Activated CD8-positive, alpha-beta T cell treated with anti-CD3 and anti-CD28 coated beads for 36 hours (primary cell): ENCODE measurements around the gene FAM110D. TPM values are rescaled to one million over a fixed set of nuclear protein-coding genes. Genes with fewer than 3 reads are reported as not detected.
A peak's percentile ranks its signal among the peaks of the same experiment; 100 is the strongest.

ENCODE experiments used
- ATAC-seq: fragments of 200-7000 bp; cut with Tn5 transposase; one replicate; pipeline ENCODE4 v1.10.0; 2021; ENCODE audit warnings: mild to moderate bottlenecking, moderate library complexity
- CTCF ChIA-PET: fragments of 350-600 bp; sonication (Branson Sonifier 250); formaldehyde crosslinking; loops from one replicate; lab custom pipeline; 2021; ENCODE audit warnings: antibody characterized with exemption; lab: Charles Lee
- POLR2A ChIA-PET: fragments of 350-600 bp; sonication (Branson Sonifier 250); formaldehyde crosslinking; loops from one replicate; lab custom pipeline; 2021; ENCODE audit warnings: antibody characterized with exemption; lab: Charles Lee
- DNase-seq: peaks from one replicate; pipeline ENCODE4 v3.0.0-alpha.2; 2020
- H3K27ac Mint-ChIP-seq: one replicate; pipeline ENCODE4 v1.8.0; 2021; ENCODE audit warnings: mild to moderate bottlenecking, mixed read lengths
- H3K27me3 Mint-ChIP-seq: one replicate; pipeline ENCODE4 v1.8.0; 2021; ENCODE audit warnings: mixed read lengths
- H3K36me3 Mint-ChIP-seq: one replicate; pipeline ENCODE4 v1.8.0; 2021; ENCODE audit warnings: low read depth, mixed read lengths
- H3K4me1 Mint-ChIP-seq: one replicate; pipeline ENCODE4 v1.8.0; 2021; ENCODE audit warnings: low read depth, mixed read lengths
- H3K4me3 Mint-ChIP-seq: one replicate; pipeline ENCODE4 v1.8.0; 2021; ENCODE audit warnings: mild to moderate bottlenecking, moderate library complexity, mixed read lengths
- H3K9me3 Mint-ChIP-seq: one replicate; pipeline ENCODE4 v1.8.0; 2021; ENCODE audit warnings: mixed read lengths
- intact Hi-C: fragments of 100-400 bp; cut with micrococcal nuclease; formaldehyde crosslinking; loops from one replicate; pipeline ENCODE4 v1.10.0; 2022
- total RNA-seq, 2 experiments: library from RNA; stranded (reverse); gene quantifications; one replicate each; pipeline ENCODE4 v1.2.3, GENCODE V29; 2021
- TF ChIP-seq, protein P1 (sequence below): fragments of 200-600 bp; IDR thresholded peaks from one replicate; pipeline ENCODE4 v1.8.0; 2022; ENCODE audit warnings: antibody characterized with exemption, mild to moderate bottlenecking

The FAM110D gene
- not detected for total RNA-seq

DNA sequence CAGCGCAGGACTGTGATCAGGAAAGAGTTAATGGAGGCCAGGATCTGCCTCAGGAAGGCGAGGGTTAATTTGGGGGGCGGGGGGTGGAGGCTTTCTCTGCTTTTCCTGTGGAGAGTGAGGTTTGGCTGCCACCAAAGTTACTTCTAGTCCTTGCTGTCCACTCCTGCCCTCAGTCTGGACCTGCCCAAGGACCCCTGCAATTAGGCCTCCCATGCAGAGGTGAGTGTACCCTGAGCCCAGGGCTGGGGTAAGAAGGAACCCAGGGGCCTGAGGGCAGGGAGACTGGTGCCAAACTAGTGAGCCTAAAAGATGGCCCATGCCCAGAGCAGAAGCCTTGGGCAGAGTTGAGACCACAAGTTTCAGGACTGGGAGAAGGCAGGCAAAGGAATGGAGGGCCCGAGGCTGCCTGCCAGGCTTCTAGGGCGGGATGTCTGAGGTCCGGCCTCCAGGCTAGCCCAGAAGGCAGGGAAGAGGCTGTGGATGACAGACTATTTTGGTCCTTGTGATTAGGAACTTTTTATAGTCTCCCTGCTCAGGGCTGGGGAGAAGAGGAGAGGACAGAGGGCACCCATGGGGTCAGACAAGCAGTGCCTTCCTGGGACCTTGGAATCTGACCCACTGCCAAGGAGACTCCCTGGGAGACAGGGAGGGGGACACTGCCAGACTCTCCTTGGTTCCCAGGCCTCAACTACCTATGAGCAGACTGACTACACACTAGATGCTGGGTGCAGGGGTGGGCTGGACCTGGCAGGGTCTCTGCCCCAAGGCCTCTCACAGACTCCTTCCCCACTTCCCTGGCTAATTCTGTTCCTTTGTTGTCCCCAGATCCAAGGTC is at the start of gene FAM110D:
Gene FAM110D, plus strand, starts transcription at position 172 of the 835 bp plus-strand sequence. CDS start 2,213 bp downstream, outside the sequence.
- H3K27me3 Mint-ChIP-seq, result peaks cover 37% of the 10 kb centered on the region
- DNase-seq, result no peak
- TF ChIP-seq, protein P1, sequence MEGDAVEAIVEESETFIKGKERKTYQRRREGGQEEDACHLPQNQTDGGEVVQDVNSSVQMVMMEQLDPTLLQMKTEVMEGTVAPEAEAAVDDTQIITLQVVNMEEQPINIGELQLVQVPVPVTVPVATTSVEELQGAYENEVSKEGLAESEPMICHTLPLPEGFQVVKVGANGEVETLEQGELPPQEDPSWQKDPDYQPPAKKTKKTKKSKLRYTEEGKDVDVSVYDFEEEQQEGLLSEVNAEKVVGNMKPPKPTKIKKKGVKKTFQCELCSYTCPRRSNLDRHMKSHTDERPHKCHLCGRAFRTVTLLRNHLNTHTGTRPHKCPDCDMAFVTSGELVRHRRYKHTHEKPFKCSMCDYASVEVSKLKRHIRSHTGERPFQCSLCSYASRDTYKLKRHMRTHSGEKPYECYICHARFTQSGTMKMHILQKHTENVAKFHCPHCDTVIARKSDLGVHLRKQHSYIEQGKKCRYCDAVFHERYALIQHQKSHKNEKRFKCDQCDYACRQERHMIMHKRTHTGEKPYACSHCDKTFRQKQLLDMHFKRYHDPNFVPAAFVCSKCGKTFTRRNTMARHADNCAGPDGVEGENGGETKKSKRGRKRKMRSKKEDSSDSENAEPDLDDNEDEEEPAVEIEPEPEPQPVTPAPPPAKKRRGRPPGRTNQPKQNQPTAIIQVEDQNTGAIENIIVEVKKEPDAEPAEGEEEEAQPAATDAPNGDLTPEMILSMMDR, result no peak
- ATAC-seq, result no peak
- H3K27ac Mint-ChIP-seq, result no peak within 1 kb of the TSS
- no peaks in the 10 kb centered on the region for H3K9me3 Mint-ChIP-seq
- intact Hi-C loops, result no loop called here
- POLR2A ChIA-PET, result interaction anchor here (1.4 to 2.0 kb wide), 2 partner anchors 11 to 36 kb away, joined by 4 read pairs; partner anchors contain the start of gene ZNF593
- no peaks in the 10 kb centered on the region for H3K36me3 Mint-ChIP-seq
- peaks cover 7% of the 10 kb centered on the region for H3K4me1 Mint-ChIP-seq
- no peak within 1 kb of the TSS for H3K4me3 Mint-ChIP-seq
- CTCF ChIA-PET, result no interaction called here

DNA sequence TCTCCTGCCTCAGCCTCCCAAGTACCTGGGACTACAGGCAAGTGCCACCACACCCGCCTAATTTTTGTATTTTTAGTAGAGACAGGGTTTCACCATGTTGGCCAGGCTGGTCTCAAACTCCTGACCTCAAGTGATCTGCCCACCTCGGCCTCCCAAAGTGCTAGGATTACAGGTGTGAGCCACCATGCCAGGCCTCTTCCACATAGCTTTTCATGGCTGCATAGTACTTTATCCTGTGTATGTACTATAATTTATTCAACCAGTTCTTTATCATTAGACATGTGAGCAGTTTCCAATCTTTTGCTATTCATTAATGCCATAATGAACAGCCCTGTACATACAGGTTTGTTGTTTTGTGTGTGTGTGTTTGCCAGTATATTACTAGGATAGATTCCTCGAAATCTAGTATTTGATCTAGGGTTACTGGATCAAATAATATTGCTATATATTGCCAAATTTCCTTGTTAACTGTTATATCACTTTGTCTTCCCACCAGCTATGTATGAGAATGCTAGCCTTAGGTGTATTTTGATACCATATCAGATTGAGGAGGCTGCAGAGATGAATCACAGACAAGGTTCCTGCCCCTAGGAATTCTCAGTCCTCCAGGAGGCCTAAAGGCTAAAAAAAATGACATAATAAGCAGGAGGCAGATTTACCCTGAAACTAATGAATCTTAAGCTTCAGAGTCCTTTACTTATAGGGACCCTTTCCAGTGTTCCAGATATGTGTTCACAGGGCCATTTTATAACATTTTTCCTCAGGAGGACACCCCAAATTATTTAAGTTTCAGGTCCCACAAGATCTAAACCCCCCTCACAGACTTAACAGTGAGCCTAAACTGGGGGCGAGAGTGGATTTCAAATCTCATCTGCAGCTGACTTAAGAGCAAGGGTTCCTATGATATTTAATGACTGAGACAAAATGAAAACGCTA is 49.4 kb upstream of the FAM110D start:
- H3K36me3 Mint-ChIP-seq, result peaks cover 5% of the 10 kb centered on the region
- DNase-seq (no peak), ATAC-seq (no peak)
- no peak overlapping the region for H3K27ac Mint-ChIP-seq
- H3K4me3 Mint-ChIP-seq, result peak overlapping the region; percentile 95
- TF ChIP-seq, protein P1, result no peak
- H3K9me3 Mint-ChIP-seq, result no peaks in the 10 kb centered on the region
- intact Hi-C loops, result no loop called here
- POLR2A ChIA-PET, result interaction anchor here (0.7 to 1.7 kb wide), 3 partner anchors 17 to 57 kb away, joined by 3 to 6 read pairs (median 3); no protein-coding TSS in a partner anchor
- no peaks in the 10 kb centered on the region for H3K27me3 Mint-ChIP-seq
- peaks cover 24% of the 10 kb centered on the region for H3K4me1 Mint-ChIP-seq
- CTCF ChIA-PET, result interaction anchor here (1.0 to 1.8 kb wide), 5 partner anchors 11 to 307 kb away, joined by 4 to 19 read pairs (median 5); partner anchors contain the start of gene ZNF593

DNA sequence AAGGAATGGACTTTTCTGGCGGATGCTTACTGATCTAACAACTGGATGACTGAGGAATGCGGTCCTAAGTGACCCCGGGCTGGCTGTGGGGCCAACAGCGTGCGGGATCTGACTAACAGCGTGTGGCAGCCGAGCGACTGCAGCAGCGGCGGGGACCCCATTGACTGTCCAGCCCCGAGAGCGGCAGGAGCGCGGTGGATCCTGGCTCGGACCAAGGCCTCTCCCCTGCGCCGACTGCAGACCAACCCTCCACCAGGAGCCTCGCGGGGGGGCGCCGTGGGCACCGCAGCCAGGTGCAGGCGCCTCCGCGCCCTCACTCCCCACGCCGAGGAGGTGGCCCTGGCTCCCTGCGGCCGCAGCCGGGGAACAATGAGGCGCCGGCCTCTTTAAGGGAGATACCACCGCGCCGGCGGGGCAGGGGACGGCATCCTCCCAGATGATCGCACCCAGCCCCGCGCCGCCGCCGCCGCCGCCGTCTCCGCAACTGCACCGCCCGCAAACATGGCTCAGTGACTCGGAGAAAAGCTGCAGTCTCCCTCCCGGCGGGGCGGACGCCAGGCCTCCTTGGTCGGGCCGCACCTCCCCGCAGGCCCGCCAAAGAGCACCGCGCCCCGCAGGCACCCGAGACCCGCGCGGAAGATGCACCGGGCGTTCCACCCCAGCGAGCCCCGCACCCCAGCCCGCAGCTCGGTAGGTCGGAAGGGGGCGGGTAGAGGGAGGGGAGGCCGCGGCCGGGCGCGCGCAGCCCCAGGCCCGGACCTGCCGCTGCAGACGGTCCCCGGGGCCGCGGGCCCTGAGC is 47.9 kb upstream of the FAM110D start:
- CTCF ChIA-PET, result interaction anchor here (1.4 to 3.8 kb wide), 6 partner anchors 11 to 59 kb away, joined by 5 to 24 read pairs (median 14); partner anchors contain the start of gene ZNF593
- DNase-seq, result peak; percentile 80
- H3K27ac Mint-ChIP-seq, result peak overlapping the region; percentile 86
- intact Hi-C loops, result no loop called here
- TF ChIP-seq, protein P1, result no peak
- H3K9me3 Mint-ChIP-seq, result no peaks in the 10 kb centered on the region
- ATAC-seq, result peak; percentile 53
- peaks cover 12% of the 10 kb centered on the region for H3K36me3 Mint-ChIP-seq
- H3K27me3 Mint-ChIP-seq, result no peaks in the 10 kb centered on the region
- peak overlapping the region; percentile 95 for H3K4me3 Mint-ChIP-seq
- POLR2A ChIA-PET, result interaction anchor here (0.5 to 3.3 kb wide), 4 partner anchors 9 to 28 kb away, joined by 3 to 23 read pairs (median 8); no protein-coding TSS in a partner anchor
- peaks cover 22% of the 10 kb centered on the region for H3K4me1 Mint-ChIP-seq

DNA sequence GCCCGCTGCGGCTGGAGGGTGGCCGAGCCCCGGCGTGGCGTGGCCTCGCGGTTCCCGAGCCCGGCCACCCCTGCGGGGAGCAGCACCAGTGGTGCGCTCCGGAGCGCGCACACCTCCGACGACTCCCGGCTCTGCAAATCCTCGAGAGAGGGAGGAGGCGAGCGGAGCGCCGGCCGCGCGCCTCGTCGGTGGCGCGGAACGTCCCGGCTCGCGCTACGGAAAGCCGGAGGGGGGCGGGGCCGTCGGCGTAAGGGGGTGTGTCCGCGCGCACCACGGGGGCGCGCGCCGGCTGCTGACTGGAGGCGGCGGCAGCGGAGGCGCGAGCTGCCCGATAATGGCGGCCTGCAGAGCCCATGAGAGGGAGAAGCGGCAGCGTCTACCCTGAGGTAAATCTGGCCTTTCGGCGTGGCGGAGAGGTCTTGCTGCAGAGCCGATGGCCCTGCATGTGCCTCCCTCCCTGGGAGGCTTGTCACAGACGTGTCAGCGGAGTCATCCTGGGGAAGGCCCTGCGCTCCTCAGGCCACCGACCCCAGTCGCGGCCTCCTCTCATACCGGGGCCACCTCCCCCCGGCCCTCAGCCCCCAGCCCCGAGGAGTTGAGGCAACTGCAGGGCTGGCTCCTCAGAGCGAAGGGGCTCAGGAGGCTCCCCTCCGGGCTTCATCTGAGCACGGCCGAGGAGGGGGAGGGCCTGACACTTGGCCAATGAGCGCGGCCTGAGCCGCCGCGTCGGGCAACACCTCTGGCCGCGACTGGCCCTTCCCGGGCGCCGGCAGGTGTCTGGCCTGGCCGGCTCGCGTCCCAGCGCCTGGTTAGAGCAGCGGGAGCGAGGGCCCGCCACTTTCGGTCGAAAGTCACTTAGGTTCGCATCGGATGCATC is 47.1 kb upstream of the FAM110D start, which contains the start of gene PDIK1L:
Gene PDIK1L, plus strand, starts transcription at position 295 of the 877 bp plus-strand sequence. CDS start 2,485 bp downstream, outside the sequence.
- Mint-ChIP-seq H3K27ac (peak within 1 kb of the TSS; percentile 88), H3K36me3 (peaks cover 14% of the 10 kb centered on the region), H3K27me3 (no peaks in the 10 kb centered on the region), H3K4me1 (peaks cover 22% of the 10 kb centered on the region), H3K4me3 (peak within 1 kb of the TSS; percentile 96), H3K9me3 (no peaks in the 10 kb centered on the region)
- intact Hi-C loops, result no loop called here
- POLR2A ChIA-PET, result interaction anchor here (0.5 to 3.3 kb wide), 5 partner anchors 8 to 27 kb away, joined by 3 to 23 read pairs (median 5); no protein-coding TSS in a partner anchor
- CTCF ChIA-PET, result interaction anchor here (1.6 to 3.8 kb wide), 3 partner anchors 11 to 33 kb away, joined by 6 to 24 read pairs (median 18); no protein-coding TSS in a partner anchor
- DNase-seq, result peak; percentile 93
- ATAC-seq, result peak; percentile 89
- TF ChIP-seq, protein P1, result no peak
